WTC11 (cell line): ENCODE data around the gene VANGL2. TPM values are rescaled to one million over a fixed set of nuclear protein-coding genes. Genes with fewer than 3 reads are reported as not detected.

ENCODE experiments used
- ATAC-seq: fragments of 200-7000 bp; cut with Tn5 transposase; 2 replicates; pipeline ENCODE4 v1.10.0; 2021; ENCODE audit warnings: mild to moderate bottlenecking, moderate library complexity
- CTCF ChIA-PET: fragments of 300-600 bp; sonication (Branson Sonifier 250); formaldehyde crosslinking; loops from one replicate; lab custom pipeline; 2021; ENCODE audit warnings: antibody characterized with exemption; lab: Charles Lee
- POLR2A ChIA-PET: fragments of 350-600 bp; sonication (Branson Sonifier 250); formaldehyde crosslinking; loops from one replicate; lab custom pipeline; 2021; ENCODE audit warnings: antibody characterized with exemption; lab: Charles Lee
- DNase-seq: peaks from one replicate; pipeline ENCODE4 v3.0.0; 2021; ENCODE audit warnings: low spot score
- H3K27ac Mint-ChIP-seq: 2 replicates; pipeline ENCODE4 v1.8.0; 2021; ENCODE audit warnings: mixed read lengths
- H3K27me3 Mint-ChIP-seq: 2 replicates; pipeline ENCODE4 v1.8.0; 2021; ENCODE audit warnings: low read depth, mild to moderate bottlenecking, moderate library complexity, mixed read lengths
- H3K36me3 Mint-ChIP-seq: 2 replicates; pipeline ENCODE4 v1.8.0; 2021; ENCODE audit warnings: mixed read lengths
- H3K4me1 Mint-ChIP-seq: 2 replicates; pipeline ENCODE4 v1.8.0; 2022; ENCODE audit warnings: mixed read lengths
- H3K4me3 Mint-ChIP-seq: 2 replicates; pipeline ENCODE4 v1.8.0; 2021; ENCODE audit warnings: mild to moderate bottlenecking, moderate library complexity, mixed read lengths
- H3K9me3 Mint-ChIP-seq: 2 replicates; pipeline ENCODE4 v1.8.0; 2021; ENCODE audit warnings: mixed read lengths
- AFF4 ChIP-seq: sonication (generic); formaldehyde crosslinking; IDR thresholded peaks from 2 replicates; pipeline ENCODE4 v1.8.1; 2023; ENCODE audit warnings: mild to moderate bottlenecking, missing genetic modification reagents, borderline replicate concordance
- CREM ChIP-seq: sonication (generic); formaldehyde crosslinking; IDR thresholded peaks from 2 replicates; pipeline ENCODE4 v1.8.1; 2022; ENCODE audit warnings: mild to moderate bottlenecking, missing genetic modification reagents, moderate library complexity
- ERG ChIP-seq: fragments of 250-450 bp; sonication (Bioruptor Pico); IDR thresholded peaks from 2 replicates; pipeline ENCODE4 v1.8.0; 2021; ENCODE audit warnings: mild to moderate bottlenecking
- MYBL2 ChIP-seq: sonication (generic); formaldehyde crosslinking; IDR thresholded peaks from 2 replicates; pipeline ENCODE4 v1.8.1; 2023; ENCODE audit warnings: mild to moderate bottlenecking, moderate library complexity, missing genetic modification reagents
- NFATC4 ChIP-seq: fragments of 250-450 bp; sonication (Bioruptor Pico); IDR thresholded peaks from 2 replicates; pipeline ENCODE4 v1.9.0; 2021; ENCODE audit warnings: mild to moderate bottlenecking
- NFYB ChIP-seq: sonication (generic); formaldehyde crosslinking; conservative IDR thresholded peaks from 2 replicates; pipeline ENCODE4 v1.8.0; 2022; ENCODE audit warnings: low read depth, missing genetic modification reagents
- SMAD3 ChIP-seq: sonication (generic); formaldehyde crosslinking; IDR thresholded peaks from 2 replicates; pipeline ENCODE4 v1.8.0; 2022; ENCODE audit warnings: missing genetic modification reagents, mild to moderate bottlenecking, borderline replicate concordance
- SMAD4 ChIP-seq: sonication (generic); formaldehyde crosslinking; IDR thresholded peaks from 2 replicates; pipeline ENCODE4 v1.8.0; 2022; ENCODE audit warnings: mild to moderate bottlenecking, missing genetic modification reagents
- TEAD1 ChIP-seq: sonication (generic); formaldehyde crosslinking; IDR thresholded peaks from 2 replicates; pipeline ENCODE4 v1.8.0; 2022; ENCODE audit warnings: mild to moderate bottlenecking, missing genetic modification reagents
- TEAD4 ChIP-seq: sonication (generic); formaldehyde crosslinking; IDR thresholded peaks from 2 replicates; pipeline ENCODE4 v1.8.0; 2022; ENCODE audit warnings: mild to moderate bottlenecking, missing genetic modification reagents
- ZBTB21 ChIP-seq: sonication (generic); formaldehyde crosslinking; IDR thresholded peaks from 2 replicates; pipeline ENCODE4 v1.8.1; 2023; ENCODE audit warnings: mild to moderate bottlenecking, missing genetic modification reagents, borderline replicate concordance
- ZBTB43 ChIP-seq: sonication (generic); formaldehyde crosslinking; IDR thresholded peaks from 2 replicates; pipeline ENCODE4 v1.8.1; 2023; ENCODE audit warnings: mild to moderate bottlenecking, missing genetic modification reagents
- ZNF121 ChIP-seq: sonication (generic); formaldehyde crosslinking; IDR thresholded peaks from 2 replicates; pipeline ENCODE4 v1.8.0; 2023; ENCODE audit warnings: missing genetic modification reagents
- ZNF138 ChIP-seq: sonication (generic); formaldehyde crosslinking; conservative IDR thresholded peaks from 2 replicates; pipeline ENCODE4 v1.8.1; 2022; ENCODE audit warnings: mild to moderate bottlenecking, moderate library complexity, missing genetic modification reagents
- total RNA-seq: library from RNA; stranded (reverse); gene quantifications from 3 replicates; pipeline ENCODE4 v1.2.3, GENCODE V29; 2021
- TF ChIP-seq, protein P1 (sequence below): fragments of 250-450 bp; sonication (Bioruptor Pico); IDR thresholded peaks from 2 replicates; pipeline ENCODE4 v1.9.0; 2021; ENCODE audit warnings: moderate library complexity, mild to moderate bottlenecking, inconsistent platforms, borderline replicate concordance
- TF ChIP-seq, protein P2 (sequence below): sonication (generic); formaldehyde crosslinking; IDR thresholded peaks from 2 replicates; pipeline ENCODE4 v1.8.1; 2023; ENCODE audit warnings: mild to moderate bottlenecking, missing genetic modification reagents
- TF ChIP-seq, protein P3 (sequence below): sonication (generic); formaldehyde crosslinking; IDR thresholded peaks from 2 replicates; pipeline ENCODE4 v1.8.1; 2023; ENCODE audit warnings: mild to moderate bottlenecking, missing genetic modification reagents, moderate library complexity

VANGL2 gene
- total RNA-seq, 1 experiment from 2014 or later, result 68.0 TPM

GRCh38 chr1:160361814-160362167 is 38.6 kb upstream of the VANGL2 start:
- ChIA-PET POLR2A (interaction anchor here (1.0 to 2.0 kb wide), 4 partner anchors 10 to 39 kb away, joined by 3 to 14 read pairs (median 7); partner anchors contain the start of gene VANGL2), CTCF (interaction anchor here (1.1 to 9.3 kb wide), 5 partner anchors 9 to 244 kb away, joined by 3 to 108 read pairs (median 7); no protein-coding TSS in a partner anchor)
- H3K9me3 Mint-ChIP-seq, result no peaks in the 10 kb centered on the region
- no peaks in the 10 kb centered on the region for H3K27me3 Mint-ChIP-seq
- H3K4me1 Mint-ChIP-seq, result peaks cover 38% of the 10 kb centered on the region
- no peak for TF ChIP-seq ZNF121 (CRISPR knock-in tag)
- no peak for TF ChIP-seq MYBL2 (CRISPR knock-in tag)
- TF ChIP-seq TEAD4 (CRISPR knock-in tag), result no peak
- no peak for TF ChIP-seq ZBTB21 (CRISPR knock-in tag)
- TF ChIP-seq, protein P1, sequence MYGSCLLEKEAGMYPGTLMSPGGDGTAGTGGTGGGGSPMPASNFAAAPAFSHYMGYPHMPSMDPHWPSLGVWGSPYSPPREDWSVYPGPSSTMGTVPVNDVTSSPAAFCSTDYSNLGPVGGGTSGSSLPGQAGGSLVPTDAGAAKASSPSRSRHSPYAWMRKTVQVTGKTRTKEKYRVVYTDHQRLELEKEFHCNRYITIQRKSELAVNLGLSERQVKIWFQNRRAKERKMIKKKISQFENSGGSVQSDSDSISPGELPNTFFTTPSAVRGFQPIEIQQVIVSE (CRISPR knock-in tag), result no peak
- no peak for TF ChIP-seq NFATC4 (CRISPR knock-in tag)
- TF ChIP-seq, protein P2, sequence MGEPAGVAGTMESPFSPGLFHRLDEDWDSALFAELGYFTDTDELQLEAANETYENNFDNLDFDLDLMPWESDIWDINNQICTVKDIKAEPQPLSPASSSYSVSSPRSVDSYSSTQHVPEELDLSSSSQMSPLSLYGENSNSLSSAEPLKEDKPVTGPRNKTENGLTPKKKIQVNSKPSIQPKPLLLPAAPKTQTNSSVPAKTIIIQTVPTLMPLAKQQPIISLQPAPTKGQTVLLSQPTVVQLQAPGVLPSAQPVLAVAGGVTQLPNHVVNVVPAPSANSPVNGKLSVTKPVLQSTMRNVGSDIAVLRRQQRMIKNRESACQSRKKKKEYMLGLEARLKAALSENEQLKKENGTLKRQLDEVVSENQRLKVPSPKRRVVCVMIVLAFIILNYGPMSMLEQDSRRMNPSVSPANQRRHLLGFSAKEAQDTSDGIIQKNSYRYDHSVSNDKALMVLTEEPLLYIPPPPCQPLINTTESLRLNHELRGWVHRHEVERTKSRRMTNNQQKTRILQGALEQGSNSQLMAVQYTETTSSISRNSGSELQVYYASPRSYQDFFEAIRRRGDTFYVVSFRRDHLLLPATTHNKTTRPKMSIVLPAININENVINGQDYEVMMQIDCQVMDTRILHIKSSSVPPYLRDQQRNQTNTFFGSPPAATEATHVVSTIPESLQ, result no peak
- TF ChIP-seq NFYB (CRISPR knock-in tag), result no peak
- TF ChIP-seq, protein P3, sequence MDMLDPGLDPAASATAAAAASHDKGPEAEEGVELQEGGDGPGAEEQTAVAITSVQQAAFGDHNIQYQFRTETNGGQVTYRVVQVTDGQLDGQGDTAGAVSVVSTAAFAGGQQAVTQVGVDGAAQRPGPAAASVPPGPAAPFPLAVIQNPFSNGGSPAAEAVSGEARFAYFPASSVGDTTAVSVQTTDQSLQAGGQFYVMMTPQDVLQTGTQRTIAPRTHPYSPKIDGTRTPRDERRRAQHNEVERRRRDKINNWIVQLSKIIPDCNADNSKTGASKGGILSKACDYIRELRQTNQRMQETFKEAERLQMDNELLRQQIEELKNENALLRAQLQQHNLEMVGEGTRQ (CRISPR knock-in tag), result no peak
- TF ChIP-seq AFF4 (CRISPR knock-in tag), result no peak
- TF ChIP-seq CREM, result no peak
- TF ChIP-seq TEAD1, result no peak
- no peak for TF ChIP-seq ZNF138 (CRISPR knock-in tag)
- no peak for TF ChIP-seq SMAD4
- TF ChIP-seq ERG (CRISPR knock-in tag), result no peak
- no peak for TF ChIP-seq ZBTB43 (CRISPR knock-in tag)
- no peak for TF ChIP-seq SMAD3
- TF ChIP-seq, all 79 proteins: peak for 0
- Mint-ChIP-seq H3K27ac (peak overlapping the region; percentile 75; the same call in 1 of the 2 replicates), H3K4me3 (no peak overlapping the region), H3K36me3 (peaks cover 27% of the 10 kb centered on the region)
- DNase-seq, result no peak
- ATAC-seq, result no peak
